PC-3 (cell line): Measurements from ENCODE around the gene BATF2. TPM values are rescaled to one million over a fixed set of nuclear protein-coding genes. Genes with fewer than 3 reads are reported as not detected.

Experiments used
- ATAC-seq: fragments of 200-7000 bp; cut with Tn5 transposase; 2 replicates; pipeline ENCODE4 v1.9.1; 2020; ENCODE audit warnings: mild to moderate bottlenecking, moderate library complexity
- BruUV-seq: library from RNA; stranded (reverse); fragments of 400-500 nt; replicated peaks from 2 replicates; lab custom pipeline; 2021; lab: Mats Ljungman, UMichigan
- CTCF ChIA-PET: fragments of 300-600 bp; sonication (Branson Sonifier 250); formaldehyde crosslinking; loops from one replicate; lab custom pipeline; 2022; ENCODE audit warnings: antibody characterized with exemption; lab: Charles Lee
- POLR2A ChIA-PET: fragments of 300-600 bp; sonication (Branson Sonifier 250); formaldehyde crosslinking; loops from one replicate; lab custom pipeline; 2022; ENCODE audit warnings: antibody characterized with exemption; ENCODE audit not compliant: unreplicated experiment; lab: Charles Lee
- DNase-seq: peaks from one replicate; pipeline ENCODE4 v3.0.0-alpha.2; 2015
- H2AFZ ChIP-seq: fragments of 300-600 bp; sonication (generic); 2 replicates; pipeline ENCODE4 v1.6.0; 2016; ENCODE audit warnings: antibody characterized with exemption, low read length
- H3F3A ChIP-seq: fragments of 300-600 bp; sonication (generic); one replicate; pipeline ENCODE4 v1.6.0; 2017; ENCODE audit warnings: antibody characterized with exemption, low read length, control low read depth, mild to moderate bottlenecking; ENCODE audit not compliant: unreplicated experiment
- H3K27ac ChIP-seq: fragments of 300-600 bp; sonication (generic); 2 replicates; pipeline ENCODE4 v1.5.1; 2016; ENCODE audit warnings: mild to moderate bottlenecking, low read length
- H3K27me3 ChIP-seq: fragments of 300-600 bp; sonication (generic); 2 replicates; pipeline ENCODE4 v1.6.1; 2016; ENCODE audit warnings: low read length, mixed read lengths
- H3K36me3 ChIP-seq: fragments of 300-600 bp; sonication (generic); 2 replicates; pipeline ENCODE4 v1.6.1; 2016; ENCODE audit warnings: low read depth, mixed run types, low read length, mixed read lengths
- H3K4me1 ChIP-seq: fragments of 300-600 bp; sonication (generic); 2 replicates; pipeline ENCODE4 v1.5.1; 2016; ENCODE audit warnings: low read length; ENCODE audit not compliant: insufficient read depth
- H3K4me2 ChIP-seq: fragments of 300-600 bp; sonication (generic); 2 replicates; pipeline ENCODE4 v1.6.0; 2016; ENCODE audit warnings: low read length
- H3K4me3 ChIP-seq: fragments of 300-600 bp; sonication (generic); 2 replicates; pipeline ENCODE4 v1.5.1; 2016; ENCODE audit warnings: mild to moderate bottlenecking, low read length, mixed read lengths
- H3K79me2 ChIP-seq: fragments of 300-600 bp; sonication (generic); 2 replicates; pipeline ENCODE4 v1.6.1; 2017; ENCODE audit warnings: low read length, mixed read lengths
- H3K9ac ChIP-seq: fragments of 300-600 bp; sonication (generic); 2 replicates; pipeline ENCODE4 v1.6.0; 2016; ENCODE audit warnings: mild to moderate bottlenecking, low read length
- H3K9me2 ChIP-seq: fragments of 300-600 bp; sonication (generic); replicated peaks from 2 replicates; pipeline ENCODE4 v1.6.1; 2016; ENCODE audit warnings: mixed run types, low read length, mixed read lengths
- H3K9me3 ChIP-seq: fragments of 300-600 bp; sonication (generic); 2 replicates; pipeline ENCODE4 v1.6.1; 2016; ENCODE audit warnings: low read length, mixed read lengths
- H4K20me1 ChIP-seq: fragments of 300-600 bp; sonication (generic); 2 replicates; pipeline ENCODE4 v1.6.1; 2016; ENCODE audit warnings: low read length, mixed read lengths
- EZH2 ChIP-seq: fragments of 300-600 bp; sonication (generic); IDR thresholded peaks from one replicate; pipeline ENCODE4 v1.6.1; 2017; ENCODE audit warnings: antibody characterized with exemption, mild to moderate bottlenecking, low read length; ENCODE audit not compliant: unreplicated experiment
- EZH2phosphoT487 ChIP-seq: fragments of 300-600 bp; sonication (generic); IDR thresholded peaks from 2 replicates; pipeline ENCODE4 v1.6.1; 2018; ENCODE audit warnings: mild to moderate bottlenecking, antibody characterized with exemption, low read length, borderline replicate concordance
- intact Hi-C: fragments of 100-400 bp; cut with micrococcal nuclease; formaldehyde crosslinking; loops from 2 replicates; pipeline ENCODE4 v1.9.0; 2023
- total RNA-seq: library from RNA; depleted of rRNA; stranded (reverse); fragments of >200 nt; gene quantifications from 2 replicates; pipeline ENCODE4 v1.2.3, GENCODE V29; 2014
- TF ChIP-seq, protein P1 (sequence below): fragments of 300-600 bp; sonication (generic); conservative IDR thresholded peaks from 2 replicates; pipeline ENCODE4 v1.5.1; 2017; ENCODE audit warnings: antibody characterized with exemption, low read depth, mild to moderate bottlenecking, low read length

Gene BATF2
- total RNA-seq, 1 experiment from 2014 or later = not detected

DNA sequence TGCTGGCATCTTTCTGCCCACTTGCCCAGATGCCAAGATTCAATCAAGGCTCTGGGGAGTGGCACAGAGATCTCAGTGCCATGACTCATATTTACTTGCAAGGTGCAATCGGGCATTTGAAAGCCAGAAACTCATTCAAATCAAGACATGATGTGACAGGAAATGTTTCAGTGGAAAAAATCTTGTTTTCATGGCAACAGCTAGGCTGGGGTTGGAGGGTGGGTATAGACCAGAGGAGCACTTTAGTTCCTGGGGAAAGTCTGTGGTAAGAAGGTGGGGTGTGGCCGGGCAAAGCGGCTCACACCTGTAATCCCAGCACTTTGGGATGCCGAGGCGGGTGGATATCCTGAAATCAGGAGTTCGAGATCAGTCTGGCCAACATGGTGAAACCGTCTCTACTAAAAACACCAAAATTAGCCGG is 26.0 kb downstream of the BATF2 start:
- Histone ChIP-seq H3K9me2 (no peaks in the 10 kb centered on the region), H3K4me1 (peaks cover 24% of the 10 kb centered on the region), H3K27ac (peak overlapping the region; percentile 44), H2AFZ (no peak overlapping the region), H3K9ac (no peak overlapping the region), H3F3A (peaks cover 9% of the 10 kb centered on the region), H3K9me3 (no peaks in the 10 kb centered on the region), H4K20me1 (no peaks in the 10 kb centered on the region), H3K36me3 (no peaks in the 10 kb centered on the region), H3K4me2 (peak overlapping the region; percentile 32), H3K4me3 (no peak overlapping the region), H3K79me2 (no peaks in the 10 kb centered on the region), H3K27me3 (no peaks in the 10 kb centered on the region)
- TSS peak; percentile 24 for BruUV-seq
- TF ChIP-seq EZH2 (no peak), EZH2phosphoT487 (no peak)
- TF ChIP-seq, protein P1, sequence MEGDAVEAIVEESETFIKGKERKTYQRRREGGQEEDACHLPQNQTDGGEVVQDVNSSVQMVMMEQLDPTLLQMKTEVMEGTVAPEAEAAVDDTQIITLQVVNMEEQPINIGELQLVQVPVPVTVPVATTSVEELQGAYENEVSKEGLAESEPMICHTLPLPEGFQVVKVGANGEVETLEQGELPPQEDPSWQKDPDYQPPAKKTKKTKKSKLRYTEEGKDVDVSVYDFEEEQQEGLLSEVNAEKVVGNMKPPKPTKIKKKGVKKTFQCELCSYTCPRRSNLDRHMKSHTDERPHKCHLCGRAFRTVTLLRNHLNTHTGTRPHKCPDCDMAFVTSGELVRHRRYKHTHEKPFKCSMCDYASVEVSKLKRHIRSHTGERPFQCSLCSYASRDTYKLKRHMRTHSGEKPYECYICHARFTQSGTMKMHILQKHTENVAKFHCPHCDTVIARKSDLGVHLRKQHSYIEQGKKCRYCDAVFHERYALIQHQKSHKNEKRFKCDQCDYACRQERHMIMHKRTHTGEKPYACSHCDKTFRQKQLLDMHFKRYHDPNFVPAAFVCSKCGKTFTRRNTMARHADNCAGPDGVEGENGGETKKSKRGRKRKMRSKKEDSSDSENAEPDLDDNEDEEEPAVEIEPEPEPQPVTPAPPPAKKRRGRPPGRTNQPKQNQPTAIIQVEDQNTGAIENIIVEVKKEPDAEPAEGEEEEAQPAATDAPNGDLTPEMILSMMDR = no peak
- ATAC-seq (peak; percentile 83), DNase-seq (peak; percentile 95)
- POLR2A ChIA-PET = no interaction called here
- CTCF ChIA-PET = no interaction called here
- intact Hi-C loops = loop anchor here (5.0 kb wide), 1 partner anchor 53 kb away; the partner anchor contains the start of gene ATG2A

DNA sequence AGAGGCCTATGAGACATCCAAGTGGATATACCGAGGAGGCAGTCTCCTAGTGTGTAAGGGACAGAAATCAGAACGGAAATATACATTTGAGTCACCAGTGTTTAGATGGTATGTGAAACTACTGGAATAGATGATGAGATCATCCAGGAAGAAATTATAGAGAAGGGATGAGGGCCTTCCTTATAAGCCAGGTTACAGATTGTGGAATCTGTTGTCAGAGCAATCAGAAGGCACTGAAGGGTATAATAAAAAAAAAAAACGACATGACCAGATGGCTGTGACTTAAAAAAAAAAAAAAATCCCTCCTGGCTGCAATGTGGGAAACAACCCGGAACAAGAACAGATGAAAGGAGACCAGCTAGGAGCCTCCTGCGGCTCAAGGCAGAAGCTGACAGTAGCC is 27.6 kb downstream of the BATF2 start:
- ChIA-PET POLR2A (interaction anchor here (0.6 kb wide), 2 partner anchors 28 to 153 kb away, joined by 5 to 18 read pairs; partner anchors contain the start of genes BATF2, FAU and MRPL49), CTCF (interaction anchor here (0.6 kb wide), 2 partner anchors 41 to 43 kb away, joined by 3 read pairs; no protein-coding TSS in a partner anchor)
- peaks cover 9% of the 10 kb centered on the region for H3F3A ChIP-seq
- intact Hi-C loops = loop anchor here (2.0 kb wide), 1 partner anchor 38 kb away; no protein-coding TSS in a partner anchor
- no peaks in the 10 kb centered on the region for H3K9me3 ChIP-seq
- H3K9ac ChIP-seq = no peak overlapping the region
- no TSS peak for BruUV-seq
- no peak overlapping the region for H3K4me3 ChIP-seq
- peaks cover 24% of the 10 kb centered on the region for H3K4me1 ChIP-seq
- no peaks in the 10 kb centered on the region for H3K36me3 ChIP-seq
- H4K20me1 ChIP-seq = no peaks in the 10 kb centered on the region
- peak overlapping the region; percentile 37 for H3K4me2 ChIP-seq
- H3K79me2 ChIP-seq = no peaks in the 10 kb centered on the region
- ATAC-seq = peak; percentile 83
- peak overlapping the region; percentile 16; the same call in 1 of the 2 replicates for H2AFZ ChIP-seq
- TF ChIP-seq EZH2phosphoT487 = no peak
- TF ChIP-seq EZH2 = no peak
- TF ChIP-seq, protein P1 = no peak
- peak overlapping the region; percentile 65 for H3K27ac ChIP-seq
- H3K9me2 ChIP-seq = no peaks in the 10 kb centered on the region
- no peaks in the 10 kb centered on the region for H3K27me3 ChIP-seq
- DNase-seq = peak; percentile 91

DNA sequence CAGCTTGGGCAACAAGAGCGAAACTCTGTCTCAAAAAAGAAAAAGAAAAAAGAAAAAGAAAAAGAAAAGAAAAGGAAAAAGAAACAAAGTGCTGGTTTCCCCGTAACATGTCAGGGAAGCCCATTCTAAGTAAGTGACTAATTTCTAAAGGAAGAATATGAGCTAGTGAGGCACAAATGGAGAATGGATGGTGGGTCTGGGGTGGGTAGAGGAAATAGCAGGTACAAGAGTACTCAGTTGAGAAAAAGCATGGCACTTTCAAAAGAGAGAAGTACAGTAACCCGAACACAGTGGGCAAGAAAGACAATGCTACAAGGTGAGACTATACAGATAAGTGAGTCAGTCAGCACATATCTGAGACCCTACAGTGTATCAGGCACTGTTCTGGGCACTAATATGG is 29.4 kb downstream of the BATF2 start:
- intact Hi-C loops = no loop called here
- no peak overlapping the region for H3K4me3 ChIP-seq
- no peak overlapping the region for H2AFZ ChIP-seq
- H3K4me2 ChIP-seq = no peak overlapping the region
- no peaks in the 10 kb centered on the region for H3K9me2 ChIP-seq
- BruUV-seq = no TSS peak
- no peak overlapping the region for H3K27ac ChIP-seq
- no peak for ATAC-seq
- no peak for DNase-seq
- H3K27me3 ChIP-seq = no peaks in the 10 kb centered on the region
- no peak overlapping the region for H3K9ac ChIP-seq
- H3K9me3 ChIP-seq = no peaks in the 10 kb centered on the region
- peaks cover 24% of the 10 kb centered on the region for H3K4me1 ChIP-seq
- no peaks in the 10 kb centered on the region for H3K36me3 ChIP-seq
- H3F3A ChIP-seq = peaks cover 9% of the 10 kb centered on the region
- CTCF ChIA-PET = no interaction called here
- H3K79me2 ChIP-seq = no peaks in the 10 kb centered on the region
- TF ChIP-seq EZH2 (no peak), EZH2phosphoT487 (no peak)
- TF ChIP-seq, protein P1 = no peak
- no peaks in the 10 kb centered on the region for H4K20me1 ChIP-seq
- POLR2A ChIA-PET = no interaction called here
